Fibroblast of lung (primary cell): ENCODE data around the gene MAGI2. TPM values are rescaled to one million over a fixed set of nuclear protein-coding genes. Genes with fewer than 3 reads are reported as not detected.

Experiments used
- DNase-seq, 2 donors: peaks; one replicate each; pipeline versions ENCODE4 v3.0.0 to v3.0.0-alpha.2; 2010; ENCODE audit warnings: low read depth in 2 of 2
- H2AFZ ChIP-seq: 2 replicates; pipeline ENCODE4 v1.5.1; 2012; ENCODE audit warnings: low read length, control low read depth, inconsistent platforms
- H3K27ac ChIP-seq: 2 replicates; pipeline ENCODE4 v1.5.1; 2011; ENCODE audit warnings: low read length, control low read depth; ENCODE audit not compliant: insufficient read depth
- H3K27me3 ChIP-seq: 2 replicates; pipeline ENCODE4 v1.5.1; 2011; ENCODE audit warnings: mild to moderate bottlenecking, low read length; ENCODE audit not compliant: control insufficient read depth, insufficient read depth
- H3K36me3 ChIP-seq: 2 replicates; pipeline ENCODE4 v1.5.1; 2011; ENCODE audit warnings: low read length; ENCODE audit not compliant: control insufficient read depth, insufficient read depth
- H3K4me1 ChIP-seq: 2 replicates; pipeline ENCODE4 v1.5.1; 2011; ENCODE audit warnings: low read length; ENCODE audit not compliant: control insufficient read depth, insufficient read depth; ENCODE audit errors: extremely low read depth
- H3K4me2 ChIP-seq: 2 replicates; pipeline ENCODE4 v1.5.1; 2011; ENCODE audit warnings: low read length, control low read depth; ENCODE audit not compliant: insufficient read depth; ENCODE audit errors: extremely low read depth
- H3K4me3 ChIP-seq, 4 experiments: fragments of 200-600 bp in 1 of 4; sonication (generic) in 1 of 4; replicated peaks in 1 of 4; 2 replicates each; pipeline ENCODE4 v1.5.1; 2011 to 2016; ENCODE audit warnings: low read length in 4 of 4, low read depth in 3 of 4, mild to moderate bottlenecking in 3 of 4, control low read depth in 2 of 4, inconsistent platforms in 1 of 4, mixed read lengths in 1 of 4; ENCODE audit not compliant: insufficient read depth in 1 of 4; ENCODE audit errors: control extremely low read depth in 1 of 4
- H3K79me2 ChIP-seq: 2 replicates; pipeline ENCODE4 v1.5.1; 2012; ENCODE audit warnings: mild to moderate bottlenecking, low read length, inconsistent platforms; ENCODE audit not compliant: control insufficient read depth, insufficient read depth
- H3K9ac ChIP-seq: 2 replicates; pipeline ENCODE4 v1.5.1; 2011; ENCODE audit warnings: mild to moderate bottlenecking, low read length, control low read depth; ENCODE audit not compliant: insufficient read depth
- H3K9me3 ChIP-seq: 2 replicates; pipeline ENCODE4 v1.5.1; 2012; ENCODE audit warnings: low read depth, low read length; ENCODE audit not compliant: control insufficient read depth, insufficient read depth
- H4K20me1 ChIP-seq: 2 replicates; pipeline ENCODE4 v1.5.1; 2011; ENCODE audit warnings: low read length; ENCODE audit not compliant: control insufficient read depth, insufficient read depth; ENCODE audit errors: extremely low read depth
- CTCF ChIP-seq, 2 donors: IDR thresholded peaks in 1 of 2; conservative IDR thresholded peaks in 1 of 2; 1 replicate in 1 of 2; 2 replicates in 1 of 2; pipeline ENCODE4 v1.5.1; 2011 to 2012; ENCODE audit warnings: low read length in 2 of 2, control low read depth in 1 of 2, inconsistent platforms in 1 of 2, low read depth in 1 of 2, mild to moderate bottlenecking in 1 of 2
- EZH2 ChIP-seq: IDR thresholded peaks from 2 replicates; pipeline ENCODE4 v1.5.1; 2012; ENCODE audit warnings: low read length, control low read depth, mild to moderate bottlenecking; ENCODE audit errors: missing control alignments
- polyA plus RNA-seq, 2 donors: library from polyadenylated mRNA; depleted of rRNA in 1 of 2; stranded (reverse) in 1 of 2; unstranded in 1 of 2; fragments of >200 nt; gene quantifications; 2 replicates each; pipeline ENCODE4 v1.2.1, GENCODE V29; 2011 to 2012; ENCODE audit warnings: missing spikeins in 1 of 2
- total RNA-seq: library from RNA; depleted of rRNA; stranded (reverse); fragments of >200 nt; gene quantifications from 2 replicates; pipeline ENCODE4 v1.2.1, GENCODE V29; 2014

The MAGI2 gene
- total and polyA plus RNA-seq, 2 donors (not counting 1 experiment from before 2014, with no cell fraction given) = 1.8 to 17.0 TPM

- H3K79me2 ChIP-seq = no peaks in the 10 kb centered on the region
- H3K4me2 ChIP-seq = no peak overlapping the region
- TF ChIP-seq CTCF (conservative IDR thresholded peaks at IDR 0.05 in 1 of 2, IDR thresholded peaks at IDR 0.05 in 1 of 2; ENCODE audit: low read depth in 1 of 2, low read length in 2 of 2) (no peak), EZH2 (no peak)
- no peaks in the 10 kb centered on the region for H3K4me1 ChIP-seq
- H3K9me3 ChIP-seq = no peaks in the 10 kb centered on the region
- no peak overlapping the region for H3K4me3 ChIP-seq
- H3K36me3 ChIP-seq = no peaks in the 10 kb centered on the region
- no peak overlapping the region for H3K9ac ChIP-seq
- H3K27ac ChIP-seq = no peak overlapping the region
- H2AFZ ChIP-seq = no peak overlapping the region
- H4K20me1 ChIP-seq = no peaks in the 10 kb centered on the region
- no peaks in the 10 kb centered on the region for H3K27me3 ChIP-seq
- no peak for DNase-seq
Measured at GRCh38 chr7:78742694-78743093, 710.8 kb downstream of the MAGI2 start.

DNA sequence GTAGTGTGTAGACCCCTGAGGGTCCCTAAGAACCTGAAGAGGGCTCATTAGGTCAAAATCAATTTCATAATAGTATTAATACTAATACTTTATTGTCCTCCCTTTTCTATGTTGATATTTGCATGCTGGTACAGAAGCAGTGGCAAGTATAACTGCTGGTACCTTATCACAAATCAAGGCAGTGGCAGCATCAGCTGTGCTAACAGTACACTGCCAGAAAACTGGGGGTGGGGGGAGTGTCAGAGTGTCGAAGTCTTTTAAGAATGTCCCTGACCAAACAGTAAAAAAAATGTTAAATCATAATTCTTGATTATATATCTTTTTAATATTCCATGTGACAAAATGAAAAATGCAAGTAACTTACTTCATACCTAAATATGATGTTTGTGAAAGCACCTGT is 716.9 kb downstream of the MAGI2 start:
- Histone ChIP-seq H4K20me1 (no peaks in the 10 kb centered on the region), H3K4me1 (no peaks in the 10 kb centered on the region), H3K36me3 (no peaks in the 10 kb centered on the region), H3K9me3 (no peaks in the 10 kb centered on the region), H2AFZ (no peak overlapping the region), H3K4me3 (no peak overlapping the region), H3K79me2 (no peaks in the 10 kb centered on the region), H3K9ac (no peak overlapping the region), H3K4me2 (no peak overlapping the region), H3K27me3 (no peaks in the 10 kb centered on the region), H3K27ac (no peak overlapping the region)
- DNase-seq = no peak
- TF ChIP-seq CTCF (conservative IDR thresholded peaks at IDR 0.05 in 1 of 2, IDR thresholded peaks at IDR 0.05 in 1 of 2; ENCODE audit: low read depth in 1 of 2, low read length in 2 of 2) (no peak), EZH2 (no peak)

- no peak overlapping the region for H2AFZ ChIP-seq
- H3K27ac ChIP-seq = no peak overlapping the region
- no peaks in the 10 kb centered on the region for H4K20me1 ChIP-seq
- no peaks in the 10 kb centered on the region for H3K36me3 ChIP-seq
- no peaks in the 10 kb centered on the region for H3K79me2 ChIP-seq
- no peaks in the 10 kb centered on the region for H3K4me1 ChIP-seq
- no peaks in the 10 kb centered on the region for H3K27me3 ChIP-seq
- H3K9ac ChIP-seq = no peak overlapping the region
- no peak for TF ChIP-seq CTCF (conservative IDR thresholded peaks at IDR 0.05 in 1 of 2, IDR thresholded peaks at IDR 0.05 in 1 of 2; ENCODE audit: low read depth in 1 of 2, low read length in 2 of 2)
- TF ChIP-seq EZH2 = no peak
- no peak overlapping the region for H3K4me3 ChIP-seq
- no peak overlapping the region for H3K4me2 ChIP-seq
- H3K9me3 ChIP-seq = no peaks in the 10 kb centered on the region
- DNase-seq = no peak
Measured at GRCh38 chr7:78734626-78735025, 718.8 kb downstream of the MAGI2 start.
